GDM1 (cell line): ENCODE results near the gene AGBL2.
"Not testable (repeated sequence)": the region's sequence is repeated elsewhere in the genome, so short reads cannot be mapped to it uniquely, and the experiment has no call there.

Experiments used
- DNase-seq: peaks from one replicate; lab custom pipeline; 2025; lab: John Stamatoyannopoulos, UW

AGBL2 gene

DNA sequence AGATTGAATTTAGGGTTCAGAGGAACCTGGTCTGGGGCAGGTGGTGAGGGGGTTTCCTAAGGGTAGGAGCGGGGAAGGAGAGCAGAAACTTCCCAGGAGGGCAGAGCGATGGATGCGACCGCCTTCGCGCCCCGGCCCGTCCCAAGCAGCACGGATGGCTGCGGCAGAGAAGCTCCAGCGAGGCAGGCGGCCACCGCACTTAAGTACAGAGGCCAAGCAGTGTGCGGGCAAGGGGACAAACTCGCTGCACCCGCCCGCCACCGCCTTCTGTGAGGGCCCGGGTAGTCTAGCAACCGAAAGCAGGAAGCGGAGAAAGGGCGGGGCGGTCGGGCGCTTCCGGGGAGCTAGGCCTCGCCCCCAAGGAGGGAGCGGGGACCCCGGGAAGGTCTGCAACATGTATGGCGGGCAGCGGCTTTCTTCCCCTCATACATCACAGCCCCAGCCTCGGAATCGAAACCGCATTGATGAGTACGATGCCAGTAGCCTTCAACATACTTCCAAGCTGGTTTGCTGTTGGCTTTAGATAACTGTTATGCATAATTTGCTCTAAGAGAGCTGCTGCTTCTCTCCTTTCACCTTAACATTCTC, at the start of gene AGBL2:
Gene AGBL2, minus strand, starts transcription at position 288 of the 588 bp plus-strand sequence. CDS start 719 bp downstream, outside the sequence.
- DNase-seq = no peak

DNA sequence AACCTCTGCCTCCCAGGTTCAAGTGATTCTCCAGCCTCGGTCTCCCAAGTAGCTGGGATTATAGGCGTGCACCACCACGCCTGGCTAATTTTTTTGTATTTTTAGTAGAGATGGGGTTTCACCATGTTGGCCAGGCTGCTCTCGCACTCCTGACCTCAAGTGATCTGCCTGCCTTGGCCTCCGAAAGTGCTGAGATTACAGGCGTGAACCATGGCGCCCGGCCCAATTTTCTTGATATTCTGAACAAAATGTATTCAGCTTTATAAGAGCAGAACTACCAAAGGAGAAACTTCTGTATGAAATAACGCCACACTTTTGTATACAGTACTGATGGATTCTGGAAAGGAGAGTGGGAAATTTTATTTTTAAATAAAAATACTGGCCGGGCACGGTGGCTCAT, 44.1 kb upstream of the AGBL2 start:
- DNase-seq = not testable (repeated sequence)

DNA sequence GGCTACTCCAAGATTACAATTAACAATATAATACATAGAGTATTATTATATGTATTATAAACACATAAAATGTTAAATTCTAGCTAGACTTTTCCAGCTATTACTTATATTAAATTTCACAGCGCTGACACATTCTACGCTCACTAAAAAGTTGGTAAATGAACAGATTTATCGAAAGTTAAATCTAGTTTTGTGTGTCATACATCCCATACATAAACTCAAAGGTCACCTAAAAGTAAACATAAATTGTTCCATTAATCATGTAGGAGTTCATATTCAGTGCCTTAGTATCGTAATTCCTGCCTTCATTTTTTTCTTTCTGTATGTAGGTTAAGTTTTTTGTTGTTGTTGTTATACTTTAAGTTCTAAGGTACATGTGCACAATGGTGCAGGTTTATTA, 41.0 kb upstream of the AGBL2 start:
- no peak for DNase-seq

- no peak for DNase-seq
Observed at GRCh38 chr11:47750725-47751124, 35.6 kb upstream of the AGBL2 start.

DNA sequence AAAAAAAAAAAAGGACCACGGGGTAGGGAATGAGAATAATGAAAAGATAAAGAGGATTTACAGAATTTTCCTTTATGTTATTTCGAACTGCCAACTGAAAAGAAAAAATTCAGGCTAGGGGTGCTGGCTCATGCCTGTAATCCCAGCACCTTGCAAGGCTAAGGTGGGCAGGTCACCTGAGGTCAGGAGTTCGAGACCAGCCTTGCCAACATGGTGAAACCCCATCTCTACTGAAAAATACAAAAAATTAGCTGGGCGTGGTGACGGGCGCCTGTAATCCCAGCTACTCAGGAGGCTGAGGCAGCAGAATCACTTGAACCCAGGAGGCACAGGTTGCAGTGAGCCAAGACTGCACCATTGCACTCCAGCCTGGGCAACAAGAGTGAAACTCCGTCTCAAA, 27.3 kb upstream of the AGBL2 start:
- DNase-seq = not testable (repeated sequence)

DNA sequence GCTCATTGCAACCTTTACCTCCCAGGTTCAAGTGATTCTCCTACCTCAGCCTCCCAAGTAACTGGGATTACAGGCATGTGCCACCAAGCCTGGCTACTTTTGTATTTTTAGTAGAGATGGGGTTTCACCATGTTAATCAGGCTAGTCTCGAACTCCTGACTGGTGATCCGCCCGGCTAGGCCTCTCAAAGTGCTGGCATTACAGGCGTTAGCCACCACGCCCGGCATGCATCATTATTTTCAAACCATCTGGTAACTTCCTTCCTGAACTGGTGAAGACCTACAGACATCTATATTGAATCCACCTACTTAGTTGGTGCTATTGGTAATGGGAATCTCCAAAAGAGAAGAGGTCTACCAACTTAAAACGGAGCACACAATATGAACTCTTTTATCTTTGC, 22.6 kb upstream of the AGBL2 start:
- not testable (repeated sequence) for DNase-seq

DNA sequence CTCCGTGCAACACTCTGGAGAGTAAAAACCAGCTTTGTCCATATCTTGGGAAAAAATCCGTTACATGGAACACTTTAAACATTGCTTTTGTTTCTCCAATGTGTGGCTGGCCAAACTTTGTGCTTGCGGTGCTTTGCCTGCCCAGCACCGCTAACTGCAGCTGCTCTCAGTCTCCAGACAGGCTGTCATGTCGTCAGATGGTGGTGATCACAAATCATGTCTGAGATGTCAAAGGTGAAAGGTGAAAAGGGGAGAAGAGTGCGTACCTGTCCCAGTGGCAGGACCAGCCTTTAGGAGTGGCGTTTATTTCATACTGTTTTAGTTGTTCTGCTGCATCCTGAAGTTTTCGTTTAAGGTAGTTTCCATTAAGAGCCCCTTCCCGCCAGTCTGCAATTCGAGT, 17.1 kb upstream of the AGBL2 start:
- no peak for DNase-seq

GRCh38 chr11:47731475-47731874, 16.3 kb upstream of the AGBL2 start:
- no peak for DNase-seq

- DNase-seq = no peak
Observed at GRCh38 chr11:47726878-47727514, 11.8 kb upstream of the AGBL2 start.

- DNase-seq = no peak
Observed at GRCh38 chr11:47726118-47726442, 10.9 kb upstream of the AGBL2 start.

DNA sequence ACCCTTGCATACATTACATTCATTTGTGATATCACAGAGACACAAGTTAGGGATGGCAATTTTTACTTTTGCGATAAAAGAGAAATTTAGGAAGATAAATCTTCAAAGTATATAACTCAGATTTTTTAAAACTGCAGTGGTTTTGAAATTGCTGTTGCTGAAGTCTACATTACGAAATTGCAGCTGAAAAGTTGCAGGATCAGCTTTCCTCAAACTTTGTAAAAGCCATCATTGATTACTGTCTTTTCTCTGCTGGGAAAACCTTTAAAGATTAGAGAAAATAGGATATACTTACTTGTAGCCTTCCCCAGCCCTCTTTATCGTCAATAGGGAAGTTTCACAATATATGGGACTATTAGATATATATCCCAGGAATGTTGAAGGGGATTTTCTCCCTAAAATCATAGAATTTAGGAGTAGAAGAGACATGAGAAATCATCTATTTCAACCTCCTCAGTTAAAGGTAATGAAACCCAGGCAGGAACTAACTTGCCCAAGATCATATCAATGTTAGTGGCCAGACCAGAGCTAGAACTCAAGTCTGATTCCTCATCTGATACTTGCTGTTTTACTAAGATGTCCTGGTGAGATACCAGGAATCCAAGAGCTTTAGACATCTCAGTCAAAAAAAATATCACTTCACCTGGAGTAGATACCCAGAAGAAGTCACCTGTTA, 10.4 kb upstream of the AGBL2 start:
- DNase-seq = no peak

GRCh38 chr11:47724041-47724729, 9.0 kb upstream of the AGBL2 start:
- no peak for DNase-seq

GRCh38 chr11:47723041-47723440, 7.9 kb upstream of the AGBL2 start:
- DNase-seq = no peak

GRCh38 chr11:47720651-47721050, 5.5 kb upstream of the AGBL2 start:
- DNase-seq = no peak

DNA sequence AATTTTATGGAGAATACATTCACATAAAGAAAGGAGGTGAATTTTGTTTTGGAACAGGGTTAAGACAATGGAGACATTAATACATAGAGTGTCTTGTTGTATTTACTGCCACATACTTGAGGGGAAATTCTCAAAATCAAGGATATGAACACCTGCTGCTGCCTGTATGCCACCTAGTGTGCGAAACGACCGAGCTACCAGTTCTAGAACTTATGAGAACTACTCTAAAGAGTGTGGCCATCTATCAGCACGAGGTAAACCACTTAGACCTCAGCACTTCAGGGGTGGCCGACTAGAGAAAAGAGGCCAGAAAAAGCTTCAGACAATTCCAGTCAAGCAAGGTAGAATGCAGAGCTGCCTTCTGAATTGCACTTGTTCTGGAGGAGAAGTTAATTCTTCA, 1.5 kb upstream of the AGBL2 start:
- no peak for DNase-seq

DNA sequence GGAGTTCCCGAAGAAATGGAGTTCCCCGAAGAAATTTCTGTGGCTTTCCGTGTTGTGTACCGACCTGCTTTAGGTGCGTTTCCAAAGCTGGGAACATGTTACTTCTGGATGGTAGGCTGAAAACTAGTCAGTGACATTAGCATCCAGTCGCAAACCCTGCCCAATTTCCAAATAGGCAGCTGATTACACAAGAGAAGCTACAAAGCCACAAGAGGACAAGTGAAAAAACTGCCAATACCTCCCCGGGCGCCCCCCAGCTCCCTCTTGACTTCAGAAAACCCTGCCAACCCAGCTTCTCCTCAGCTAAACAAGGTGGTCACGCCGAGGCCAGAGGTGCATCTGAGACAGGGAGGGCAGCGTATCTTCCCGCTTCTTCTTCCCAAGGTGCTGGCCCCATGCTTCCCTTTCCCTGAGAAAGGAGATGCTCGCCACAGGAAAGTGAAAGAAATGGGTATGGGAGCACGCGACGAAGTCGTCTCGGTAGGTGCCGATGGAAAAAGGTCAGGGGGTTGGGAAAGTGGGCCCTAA, 551 bp downstream of the AGBL2 start:
- DNase-seq = no peak

DNA sequence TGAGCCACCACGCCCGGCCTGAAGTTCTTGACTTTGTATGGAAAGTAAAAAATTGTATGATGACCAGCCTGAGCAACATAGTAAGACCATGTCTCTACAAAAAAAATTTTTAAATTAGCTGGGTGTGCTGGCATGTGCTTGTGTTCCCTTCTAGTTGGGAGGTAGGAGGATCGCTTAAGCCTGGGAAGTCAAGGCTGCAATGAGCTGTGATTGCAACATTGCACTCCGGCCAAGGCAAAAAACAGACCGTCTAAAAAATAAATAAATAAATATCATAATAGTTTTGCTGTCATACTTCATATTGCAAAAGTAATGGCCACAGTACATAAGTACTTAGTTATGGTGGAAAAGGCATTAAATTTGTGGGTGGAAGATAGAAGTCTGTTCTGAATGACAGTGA, 3.4 kb downstream of the AGBL2 start:
- no peak for DNase-seq

GRCh38 chr11:47711225-47711624, 3.9 kb downstream of the AGBL2 start:
- DNase-seq = no peak

- not testable (repeated sequence) for DNase-seq
Observed at GRCh38 chr11:47707275-47707786, 7.8 kb downstream of the AGBL2 start.

DNA sequence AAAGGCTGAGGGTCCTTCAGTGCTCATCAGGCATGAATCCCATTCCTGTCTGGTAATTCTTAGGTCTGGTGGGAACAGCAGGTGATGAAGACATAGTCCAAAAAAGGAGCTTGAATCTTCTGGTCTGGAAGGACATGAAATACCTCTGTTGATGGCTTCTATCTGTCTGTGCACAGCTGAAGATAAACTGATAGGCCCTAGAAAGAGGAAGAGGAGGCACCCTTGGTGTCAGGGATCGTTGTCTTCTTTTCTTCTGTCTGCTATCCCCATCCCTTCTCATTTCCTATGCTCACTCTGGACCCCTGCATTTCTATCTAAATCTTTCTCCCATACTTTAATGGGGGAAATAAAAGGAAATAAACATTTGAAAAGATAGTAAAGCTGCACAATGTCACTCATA, 9.4 kb downstream of the AGBL2 start:
- DNase-seq = no peak

GRCh38 chr11:47691979-47692378, 23.2 kb downstream of the AGBL2 start:
- no peak for DNase-seq

DNA sequence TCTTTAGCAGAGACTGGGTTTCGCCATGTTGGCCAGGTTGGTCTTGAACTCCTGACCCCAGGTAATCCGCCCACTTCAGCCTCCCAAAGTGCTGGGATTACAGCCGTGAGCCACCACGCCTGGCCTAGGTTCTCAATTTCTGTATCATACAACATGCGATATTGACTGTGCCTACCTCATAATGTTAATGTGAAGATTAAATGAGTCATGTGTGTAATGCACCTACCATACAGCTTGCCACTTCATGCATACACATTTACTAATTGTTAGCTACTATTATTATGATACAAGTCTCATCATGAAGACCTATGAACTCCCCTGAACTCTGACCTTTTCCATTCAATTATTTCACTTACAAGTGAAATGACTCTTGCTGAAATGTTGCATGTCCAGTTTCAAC, 25.7 kb downstream of the AGBL2 start:
- no peak for DNase-seq

GRCh38 chr11:47688991-47689390, 26.2 kb downstream of the AGBL2 start:
- DNase-seq = no peak
